COLO668 (cell line): ENCODE results near the gene CKAP2L.
"Not testable (repeated sequence)": the region's sequence is repeated elsewhere in the genome, so short reads cannot be mapped to it uniquely, and the experiment has no call there.

Source experiments
- DNase-seq: peaks from one replicate; lab custom pipeline; 2025; ENCODE audit not compliant: unreplicated experiment; lab: John Stamatoyannopoulos, UW

Gene CKAP2L

DNA sequence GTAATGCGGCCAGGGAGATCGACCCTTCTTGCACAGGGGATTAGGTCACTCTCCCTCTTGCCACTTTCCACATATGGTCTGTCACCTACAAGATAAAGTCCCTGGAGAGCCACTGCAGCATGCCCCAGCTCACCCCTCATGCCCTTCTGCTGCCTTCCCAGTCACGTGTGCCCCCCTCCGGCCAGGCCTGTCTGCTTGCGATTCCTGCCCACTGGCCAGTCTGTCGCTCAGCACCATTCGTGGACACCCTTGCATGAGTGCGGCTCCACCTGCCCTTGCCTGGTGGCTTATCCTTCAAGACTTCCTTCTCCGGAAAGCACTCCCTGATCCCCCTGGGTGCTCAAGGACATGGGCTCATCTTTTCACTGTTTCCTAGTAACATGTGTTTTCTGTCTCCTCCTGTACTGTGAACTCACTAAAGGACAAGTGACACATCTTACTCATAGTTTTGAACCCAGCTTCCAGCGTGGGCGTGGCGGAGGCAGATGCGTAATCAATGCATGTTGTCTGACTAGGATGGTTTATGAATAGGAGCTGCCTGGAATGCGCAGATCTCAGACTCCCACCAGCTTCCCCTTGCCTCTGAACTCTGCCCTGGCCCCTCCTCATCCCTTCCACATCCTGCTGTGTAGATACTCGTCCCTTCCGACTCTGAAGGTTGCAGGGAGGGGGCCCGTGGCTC is 51.4 kb downstream of the CKAP2L start:
- no peak for DNase-seq

DNA sequence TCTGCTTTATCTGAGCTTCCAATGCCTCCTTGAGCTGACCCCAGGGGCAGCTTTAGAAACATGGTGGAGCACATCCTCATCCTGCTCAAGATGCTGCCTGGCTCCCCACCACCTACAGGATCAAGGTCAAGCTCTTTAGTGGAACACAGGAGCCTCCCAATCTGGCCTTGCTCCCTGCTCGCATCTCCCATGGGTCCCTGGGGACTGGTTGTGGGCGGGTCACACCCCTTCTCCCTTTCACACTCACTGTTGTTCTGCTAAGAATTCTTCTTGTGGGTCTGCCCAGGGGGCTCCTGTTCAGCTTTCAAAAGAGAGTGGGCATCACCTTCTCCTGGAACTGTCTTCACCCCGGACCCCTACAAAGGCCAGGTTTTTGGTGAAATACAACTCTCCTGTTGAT is 51.9 kb downstream of the CKAP2L start:
- no peak for DNase-seq

DNA sequence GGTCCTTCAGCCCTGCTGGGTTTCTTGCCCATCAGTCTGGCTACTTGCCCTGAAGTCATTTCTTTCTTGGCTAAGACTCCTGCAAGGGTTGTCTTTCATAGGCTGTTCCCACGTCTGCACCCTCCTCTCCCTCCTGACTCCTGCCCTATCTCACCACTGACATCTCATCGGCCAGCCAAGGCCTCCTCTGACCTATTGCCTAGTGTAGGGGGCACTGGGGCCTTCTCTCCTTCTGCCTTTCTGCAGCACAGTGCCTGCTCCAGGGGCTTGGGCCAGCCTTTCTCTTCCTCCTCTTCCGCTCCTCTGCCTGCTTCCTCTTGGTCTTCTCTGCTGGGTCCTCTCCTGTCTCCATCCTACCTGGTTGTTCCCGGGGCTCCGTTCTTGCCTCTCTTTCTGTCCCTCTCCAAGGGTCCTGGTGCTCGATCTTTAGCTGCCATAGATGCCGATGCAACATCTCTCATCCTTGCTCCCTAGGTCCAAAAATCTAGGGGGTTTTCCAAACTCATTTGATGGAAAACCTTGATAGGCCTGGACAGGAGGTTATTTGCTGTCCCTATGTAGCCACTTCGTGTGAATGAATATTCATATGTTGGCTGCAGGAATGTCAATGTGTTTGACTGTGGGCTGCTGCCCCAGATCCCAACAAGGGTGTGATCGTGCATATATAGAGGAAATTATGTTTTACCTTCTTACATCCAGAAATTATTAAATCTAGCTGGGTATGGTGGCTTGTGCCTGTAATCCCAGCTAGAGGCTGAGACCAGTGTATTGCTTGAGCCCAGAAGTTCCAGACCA is 53.3 kb downstream of the CKAP2L start:
- DNase-seq: no peak

DNA sequence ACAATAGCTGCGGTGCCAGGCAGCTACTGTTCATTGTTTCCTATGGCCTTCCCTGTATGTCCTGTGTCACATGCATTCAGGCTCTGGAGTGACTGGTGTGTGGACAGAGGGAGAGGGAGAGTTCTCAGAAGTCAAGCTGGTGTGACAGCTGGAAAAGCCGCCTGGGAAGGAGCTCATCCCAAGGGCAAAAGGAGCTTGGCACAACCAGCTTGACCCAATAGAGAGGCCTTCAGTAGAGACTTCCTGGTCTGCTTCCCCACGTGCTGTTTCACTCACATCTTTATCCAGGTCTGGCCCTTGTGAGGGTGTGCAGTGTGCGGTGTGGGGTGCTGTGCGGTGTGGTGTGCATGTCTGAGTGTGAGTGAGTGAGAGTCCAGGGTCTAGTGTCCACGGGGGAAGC is 54.7 kb downstream of the CKAP2L start:
- no peak for DNase-seq

DNA sequence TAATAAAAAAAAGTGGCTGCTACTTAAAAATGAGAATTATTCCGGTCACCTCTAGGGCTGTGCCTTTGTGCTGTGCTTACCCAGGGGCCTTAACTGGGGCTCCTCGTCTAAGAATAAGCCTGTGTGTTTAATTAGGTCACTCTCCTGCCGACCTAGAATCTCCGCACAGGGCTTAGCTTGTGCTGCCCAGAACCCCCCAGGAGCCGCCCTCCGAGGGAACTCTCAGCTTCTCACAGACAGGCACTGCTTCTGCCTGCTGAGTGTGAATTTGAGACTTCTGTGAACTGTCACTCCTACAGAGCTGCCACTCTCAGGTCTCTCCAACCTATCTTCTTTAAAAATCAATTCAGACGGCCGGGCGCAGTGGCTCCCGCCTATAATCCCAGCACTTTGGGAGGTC is 55.4 kb downstream of the CKAP2L start:
- no peak for DNase-seq

DNA sequence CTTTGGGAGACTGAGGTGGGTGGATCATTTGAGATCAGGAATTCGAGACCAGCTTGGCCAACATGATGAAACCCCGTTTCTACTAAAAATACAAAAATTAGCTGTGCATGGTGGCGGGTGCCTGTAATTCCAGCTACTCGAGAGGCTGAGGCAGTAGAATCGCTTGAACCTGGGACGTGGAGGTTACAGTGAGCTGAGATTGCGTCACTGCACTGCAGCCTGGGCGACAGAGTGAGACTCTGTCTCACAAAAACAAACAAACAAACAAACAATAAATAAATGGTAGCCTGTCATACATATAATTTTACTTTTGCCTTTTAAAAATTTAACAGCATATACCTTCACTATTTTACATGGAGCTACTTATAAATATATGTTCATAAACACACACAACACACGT is 57.5 kb downstream of the CKAP2L start:
- DNase-seq: not testable (repeated sequence)

DNA sequence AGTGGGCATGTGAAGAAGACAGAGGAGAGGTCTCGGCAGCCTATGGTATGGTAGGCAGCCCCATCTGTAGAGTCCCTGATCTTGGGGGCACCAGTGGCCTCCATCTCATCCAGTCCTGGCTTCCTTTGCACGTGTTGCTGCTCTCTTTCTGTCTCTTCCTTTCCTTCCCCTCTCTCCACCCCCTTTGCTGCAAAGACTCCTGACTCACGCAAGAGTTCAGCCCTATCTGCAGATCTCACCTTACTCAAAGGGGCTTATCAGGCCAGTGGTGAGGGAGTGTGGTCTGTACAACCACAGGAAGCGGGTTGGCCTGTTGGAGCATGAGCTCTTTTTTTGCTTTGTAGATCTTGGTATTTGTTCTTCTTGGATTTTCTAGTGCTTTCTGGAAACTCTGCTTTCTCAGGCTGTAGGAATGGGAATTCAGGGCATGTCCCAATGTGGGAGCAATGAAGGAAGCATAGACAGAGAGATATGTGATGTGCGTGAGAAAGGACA is 58.2 kb downstream of the CKAP2L start:
- no peak for DNase-seq

DNA sequence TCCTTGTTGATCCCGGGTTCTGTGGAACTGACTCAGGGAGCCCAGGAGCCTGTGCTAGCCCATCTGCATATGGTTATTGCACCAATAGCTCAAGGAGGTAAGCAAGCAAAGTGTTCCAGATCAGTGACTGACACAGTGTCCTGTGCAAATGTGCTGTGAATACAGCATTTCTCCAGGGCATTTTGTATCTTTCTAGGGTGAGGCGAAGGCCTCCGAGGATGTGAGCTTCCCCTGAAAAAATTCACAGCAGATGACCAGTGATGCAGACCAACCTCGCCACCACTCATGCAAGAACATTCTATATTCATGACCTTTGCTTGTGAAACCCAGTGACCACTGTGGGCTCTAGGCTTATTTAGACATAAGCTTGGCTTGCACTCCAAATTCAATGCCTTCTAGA is 58.8 kb downstream of the CKAP2L start:
- DNase-seq: no peak

DNA sequence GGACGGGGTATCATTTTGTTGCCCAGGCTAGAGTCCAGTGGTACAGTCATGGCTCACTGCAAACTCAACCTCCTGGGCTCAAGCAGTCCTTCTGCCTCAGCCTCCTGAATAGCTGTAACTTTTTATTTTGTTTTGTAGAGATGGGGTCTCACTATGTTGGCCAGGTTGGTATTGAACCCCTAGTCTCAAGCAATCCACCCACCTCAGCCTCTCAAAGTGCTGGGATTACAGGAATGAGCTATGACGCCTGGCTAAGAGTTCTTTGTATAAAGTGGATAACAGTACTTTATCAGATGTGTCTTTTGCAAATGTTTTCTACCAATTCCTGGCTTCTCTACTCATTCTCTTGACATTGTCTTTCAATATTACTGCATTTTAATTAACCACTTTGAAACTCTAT is 60.7 kb downstream of the CKAP2L start:
- DNase-seq: no peak

DNA sequence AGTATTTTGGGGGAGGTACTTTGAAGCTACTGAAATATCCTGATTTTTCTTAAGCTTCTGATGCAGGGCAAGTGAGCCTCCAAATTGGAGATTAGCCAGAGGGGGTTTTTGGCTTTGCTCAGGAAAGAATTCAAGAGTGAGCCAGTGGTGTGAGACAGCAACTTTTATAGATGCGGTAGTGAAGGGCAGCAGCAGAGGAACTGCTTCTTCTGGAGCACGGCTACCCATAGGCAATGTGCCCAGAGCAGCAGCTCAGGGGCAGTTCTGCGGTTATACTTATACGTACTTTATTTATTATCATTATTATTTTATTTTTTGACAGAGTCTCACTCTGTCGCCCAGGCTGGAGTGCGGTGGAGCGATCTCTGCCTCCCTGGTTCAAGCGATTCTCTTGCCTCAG is 63.4 kb downstream of the CKAP2L start:
- DNase-seq: no peak

DNA sequence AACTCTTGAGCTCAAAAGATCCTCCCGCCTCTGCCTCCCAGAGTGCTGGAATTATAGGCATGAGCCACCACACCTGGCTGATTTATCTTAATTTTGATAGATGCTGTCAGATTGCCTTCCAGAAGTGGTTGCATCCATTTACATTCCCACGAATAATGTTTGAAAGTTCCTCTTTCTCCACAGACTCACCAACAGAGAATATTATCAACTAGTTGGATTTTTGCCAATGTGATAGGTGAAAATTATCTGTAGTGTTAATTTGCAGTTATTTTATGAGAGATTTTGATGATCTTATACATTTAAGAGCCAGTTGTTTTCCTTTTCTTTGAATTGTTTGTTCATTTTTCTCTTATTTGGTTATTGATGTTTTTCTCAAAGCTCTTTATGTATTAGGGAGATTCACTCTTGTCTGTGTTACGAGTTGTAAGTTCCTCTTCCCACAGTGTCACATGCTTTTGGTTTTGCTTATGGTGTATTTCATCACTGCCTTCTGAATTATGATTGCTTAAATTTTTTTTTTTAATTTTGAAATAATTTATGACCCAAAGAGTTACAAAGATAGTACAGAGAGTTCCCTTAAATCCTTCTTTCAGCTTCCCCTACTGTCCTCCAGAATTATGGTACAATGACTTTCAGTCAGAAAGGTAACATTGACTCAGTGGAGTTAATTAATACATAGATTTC is 64.3 kb downstream of the CKAP2L start:
- no peak for DNase-seq

DNA sequence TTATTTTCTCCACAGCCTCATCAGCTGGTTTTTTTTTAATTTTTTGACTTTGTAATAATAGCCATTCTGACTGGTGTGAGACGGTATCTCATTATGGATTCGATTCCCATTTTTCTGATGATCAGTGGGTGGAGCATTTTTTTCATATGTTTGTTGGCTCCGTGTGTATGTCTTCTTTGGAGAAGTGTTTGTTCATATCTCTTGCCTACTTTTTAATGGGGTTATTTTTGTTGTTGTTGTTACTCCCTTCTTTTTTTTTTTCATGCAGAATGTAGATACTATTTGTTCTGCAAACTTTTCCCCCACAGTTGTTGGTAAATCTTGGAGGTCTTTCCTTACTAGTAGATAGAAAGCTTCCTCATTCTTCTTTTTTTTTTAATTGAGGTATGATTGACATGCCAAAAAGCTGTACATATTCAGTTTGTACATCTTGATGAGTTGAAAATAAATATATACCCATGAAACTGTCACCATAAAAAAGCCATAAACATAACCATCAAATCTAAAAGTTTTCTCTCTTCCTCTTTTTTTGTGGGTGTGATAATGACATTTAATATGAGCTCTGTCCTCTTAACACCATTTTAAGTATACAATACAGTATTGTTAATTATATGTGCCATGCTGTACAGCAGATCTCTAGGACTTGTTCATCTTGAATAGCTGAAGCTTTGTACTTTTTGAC is 65.4 kb downstream of the CKAP2L start:
- DNase-seq: no peak

DNA sequence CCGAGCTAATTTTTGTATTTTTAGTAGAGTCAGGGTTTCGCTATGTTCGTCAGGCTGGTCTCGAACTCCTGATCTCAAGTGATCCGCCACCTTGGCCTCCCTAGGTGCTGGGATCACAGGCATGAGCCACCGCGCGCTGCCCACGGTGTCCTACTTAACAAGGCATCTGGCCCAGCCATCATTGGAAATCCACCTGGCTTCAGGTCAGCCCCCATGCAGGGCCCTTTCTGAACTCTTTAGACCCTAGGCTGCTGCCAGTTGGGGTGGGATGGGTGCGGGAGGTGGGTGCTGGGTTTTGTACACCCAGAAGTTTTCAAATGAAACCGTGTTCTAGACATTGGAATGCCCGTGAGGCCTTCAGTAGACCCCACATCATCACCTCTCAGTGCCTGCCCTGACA is 70.2 kb downstream of the CKAP2L start:
- DNase-seq: no peak

DNA sequence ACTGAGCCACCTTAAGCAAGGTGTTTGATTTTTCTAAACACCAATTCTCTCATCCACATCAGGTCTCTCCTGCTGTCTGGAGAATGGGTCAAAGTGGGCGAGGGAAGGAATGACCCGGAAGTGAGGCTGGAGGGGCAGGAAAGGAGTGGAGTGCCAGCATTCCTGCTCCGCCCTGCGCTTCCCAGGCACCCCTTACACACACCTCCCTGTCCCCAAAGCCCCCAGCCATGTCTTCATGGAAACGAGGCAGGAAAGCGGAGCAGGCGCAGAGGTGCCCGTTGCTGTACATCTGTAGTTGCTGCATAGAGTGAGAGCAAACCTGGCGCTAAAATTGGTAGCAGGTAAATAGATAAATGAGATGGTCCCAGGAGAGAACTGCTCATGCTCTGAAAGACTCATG is 70.8 kb downstream of the CKAP2L start:
- no peak for DNase-seq

DNA sequence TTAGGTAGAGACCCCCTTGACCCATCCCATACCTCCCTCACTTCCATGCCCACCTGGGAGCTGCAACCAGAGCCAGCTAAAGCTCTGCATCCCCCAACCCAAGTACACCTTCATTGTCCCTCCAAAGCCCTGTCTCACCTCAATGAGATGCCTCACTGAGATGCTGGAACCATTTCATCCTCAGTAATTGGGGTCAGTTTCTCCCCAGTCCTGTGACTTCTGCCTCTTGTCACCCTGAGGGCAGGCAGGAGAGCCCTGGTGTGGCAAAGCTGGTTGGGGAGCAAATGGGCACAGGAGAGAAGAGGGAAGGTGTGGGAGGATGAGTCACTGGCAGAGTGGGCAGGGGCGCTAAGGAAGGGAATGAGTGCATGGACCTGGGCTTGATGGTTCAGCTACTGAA is 71.5 kb downstream of the CKAP2L start:
- no peak for DNase-seq

DNA sequence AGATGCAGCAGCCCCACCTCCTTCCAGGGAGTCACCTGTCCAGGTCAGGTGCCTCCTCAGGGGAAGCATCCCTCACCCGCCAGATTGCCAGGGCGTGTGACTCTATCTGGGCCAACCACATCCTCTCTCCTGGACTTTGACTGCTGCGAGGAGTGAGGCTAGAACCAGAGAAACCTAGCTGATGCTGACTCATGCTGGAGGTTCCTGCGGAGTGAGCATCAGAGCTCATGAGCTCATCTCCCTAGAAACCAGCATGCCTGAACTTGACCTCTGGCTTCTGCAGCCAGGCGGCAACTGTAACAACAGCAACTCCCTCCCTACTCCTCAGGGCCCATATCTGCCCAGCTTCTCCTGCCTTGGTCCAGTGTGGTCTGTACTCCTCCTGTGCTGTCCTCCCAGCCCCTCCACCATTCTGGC is 71.9 kb downstream of the CKAP2L start:
- DNase-seq: peak; percentile 81

DNA sequence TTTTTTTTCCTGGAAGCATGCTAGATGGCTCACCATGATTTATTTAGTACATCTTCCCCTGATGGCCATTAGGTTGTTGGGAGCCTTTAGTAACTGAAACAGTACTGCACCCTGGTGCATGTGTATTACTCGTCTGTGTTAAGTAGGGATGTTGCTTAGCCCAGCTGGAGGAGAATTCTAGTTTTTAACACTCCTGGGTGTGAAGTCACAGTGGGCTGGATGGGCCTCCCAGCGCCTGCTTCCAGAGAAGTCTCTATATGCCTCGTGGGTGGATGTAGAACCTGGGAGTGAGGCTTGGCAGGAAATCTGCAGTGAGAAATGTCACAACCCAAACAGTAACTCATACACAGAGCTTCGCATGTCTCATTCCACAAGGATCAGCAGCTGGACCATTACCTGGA is 72.5 kb downstream of the CKAP2L start:
- DNase-seq: no peak

DNA sequence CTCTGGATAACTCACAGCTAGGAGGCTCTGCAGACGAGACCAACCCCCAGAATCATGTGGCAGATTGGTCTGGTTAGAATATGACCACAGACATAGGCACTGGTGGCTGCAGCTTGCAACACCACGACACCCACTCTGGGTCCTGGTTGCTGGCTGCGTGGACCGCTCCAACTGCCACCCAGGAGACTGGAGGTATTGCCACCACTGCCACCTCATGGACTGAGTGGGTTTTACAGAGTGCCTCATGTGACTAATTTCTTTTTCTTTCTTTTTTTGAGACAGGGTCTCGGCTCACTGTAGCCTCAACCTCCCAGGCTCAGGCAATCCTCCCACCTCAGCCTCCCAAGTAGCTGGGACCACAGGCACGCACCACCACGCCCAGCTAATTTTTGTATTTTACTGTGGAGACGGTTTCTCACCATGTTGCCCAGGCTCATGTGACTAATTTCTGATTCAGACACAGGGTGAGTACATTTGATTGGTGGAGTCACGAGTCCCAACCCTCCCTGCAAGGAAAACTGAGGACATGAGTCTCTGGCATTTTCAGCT is 73.5 kb downstream of the CKAP2L start:
- peak; percentile 36 for DNase-seq

DNA sequence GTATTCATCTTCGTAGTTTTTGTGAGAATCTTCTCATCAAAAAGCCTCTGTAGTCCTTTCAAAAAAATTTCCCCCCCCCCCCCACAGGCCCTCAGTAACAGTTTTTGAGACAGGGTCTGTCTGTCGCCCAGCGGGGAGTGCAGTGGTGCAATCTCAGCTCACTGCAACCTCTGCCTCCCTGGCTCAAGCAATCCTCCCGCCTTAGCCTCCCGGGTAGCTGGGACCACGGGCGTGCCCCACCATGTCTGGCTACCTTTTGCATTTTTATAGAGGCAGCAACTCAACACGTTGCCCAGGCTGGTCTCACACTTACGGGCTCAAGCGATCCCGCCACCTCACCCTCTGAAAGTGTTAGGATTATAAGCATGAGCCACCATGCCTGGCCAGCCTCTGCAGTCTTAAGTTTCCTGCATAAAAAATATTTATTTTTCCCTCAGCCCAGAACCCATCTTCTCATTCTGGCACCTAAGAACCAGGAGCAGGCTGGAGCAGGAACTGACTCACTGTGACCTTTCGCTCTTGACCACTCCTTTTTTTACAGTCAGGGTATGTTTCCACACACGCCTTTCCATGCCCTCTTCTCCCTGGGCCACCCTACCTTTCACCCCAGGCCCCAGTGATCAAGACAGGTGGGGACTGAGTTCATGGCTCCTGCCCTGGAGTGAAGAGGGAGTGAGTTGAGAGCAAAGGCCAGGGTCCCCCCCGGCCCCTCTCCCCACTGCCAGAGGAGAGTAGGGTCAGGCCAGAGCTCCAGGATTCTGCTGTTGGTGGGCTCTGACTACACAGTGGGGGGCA is 76.1 kb downstream of the CKAP2L start:
- DNase-seq: no peak

DNA sequence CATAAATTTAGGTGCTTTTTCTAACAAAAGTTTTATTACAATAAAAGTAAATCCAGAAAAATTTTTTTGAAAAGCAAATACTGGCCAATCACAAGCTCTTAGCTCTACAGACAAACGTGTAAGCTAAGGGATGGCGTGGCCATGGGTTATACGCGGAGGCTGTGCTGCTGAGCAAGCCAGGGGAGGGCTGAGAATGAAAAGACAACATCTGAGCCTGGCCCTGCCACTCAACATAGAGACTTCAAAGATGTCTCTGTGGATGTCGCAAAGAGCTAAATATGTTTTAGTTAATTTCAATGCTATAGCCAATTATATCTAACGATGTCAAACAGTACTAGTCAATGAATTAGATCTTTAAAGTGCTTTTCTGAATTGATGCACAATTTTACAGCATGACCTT is 76.9 kb downstream of the CKAP2L start:
- no peak for DNase-seq
